ENCODE measurements around the gene ODF4. TPM values are rescaled to one million over a fixed set of nuclear protein-coding genes. Genes with fewer than 3 reads are reported as not detected.

The ODF4 gene
- total and polyA plus RNA-seq, 2 of the 13 experiments (the other 11 are each of a cell fraction or from before 2014, with no cell fraction given), result not detected

- BruUV-seq (replicated peaks), result no TSS peak
- Histone ChIP-seq H3K4me1 (ENCODE audit: insufficient read depth, low read length) (no peaks in the 10 kb centered on the region), H3K4me2 (ENCODE audit: low read depth, low read length) (no peak overlapping the region), H3K27me3 (ENCODE audit: control insufficient read depth in 1 of 2, insufficient read depth in 2 of 2, low read length in 2 of 2) (peaks cover 0 to 14% of the 10 kb centered on the region in 2 experiments; a peak in 2 of 5 replicates), H3K9me3 (ENCODE audit: low read length) (no peaks in the 10 kb centered on the region), H4K20me1 (ENCODE audit: insufficient read depth, low read length) (no peaks in the 10 kb centered on the region), H3K27ac (ENCODE audit: extremely low read length, insufficient read depth, low read length) (no peak overlapping the region), H3K4me3 (replicated peaks in 1 of 3; ENCODE audit: insufficient read depth in 1 of 3, low read depth in 2 of 3, low read length in 3 of 3) (no peak overlapping the region), H3K79me2 (ENCODE audit: insufficient read depth, low read length) (no peaks in the 10 kb centered on the region), H3K9ac (ENCODE audit: insufficient read depth, low read depth, low read length) (no peak overlapping the region), H2AFZ (ENCODE audit: low read length) (no peak overlapping the region), H3K36me3 (replicated peaks in 1 of 2; ENCODE audit: control insufficient read depth in 1 of 2, insufficient read depth in 2 of 2, low read length in 2 of 2) (no peaks in the 10 kb centered on the region)
- FAIRE-seq (no peak), DNase-seq (ENCODE audit: low spot score) (no peak), ATAC-seq (no peak)
- ChIA-PET CTCF (ENCODE audit: low intra/inter-chr PET ratio, low total read pairs) (no interaction called here), POLR2A (no interaction called here)
- 67% methylated on average over 6 of the region's 7 CpGs for WGBS (ENCODE audit: low lambda C conversion rate)
- in situ Hi-C loops (cut with HindIII; ENCODE audit: extremely low pct_ligation_motif_present, low pct_unique_long_range_greater_than_20kb), result no loop called here
- intact Hi-C loops (cut with micrococcal nuclease; ENCODE audit: unreplicated experiment), result no loop called here
- TF ChIP-seq AFF4 (CRISPR knock-in tag; IDR thresholded peaks at IDR 0.05) (no peak), BCLAF1 (IDR thresholded peaks at IDR 0.05) (no peak), MAF1 (CRISPR knock-in tag; IDR thresholded peaks at IDR 0.05; ENCODE audit: borderline replicate concordance) (no peak), ZNF142 (CRISPR knock-in tag; IDR thresholded peaks at IDR 0.05) (no peak), HMG20B (CRISPR knock-in tag; conservative IDR thresholded peaks at IDR 0.05) (no peak), TAF1 (CRISPR knock-in tag; IDR thresholded peaks at IDR 0.05) (no peak), CREBL2 (CRISPR knock-in tag; IDR thresholded peaks at IDR 0.05; ENCODE audit: borderline replicate concordance) (no peak), POLR2AphosphoS2 (IDR thresholded peaks at IDR 0.05; ENCODE audit: low read depth, low read length) (no peak), REL (CRISPR knock-in tag; conservative IDR thresholded peaks at IDR 0.05) (no peak), XBP1 (CRISPR knock-in tag; IDR thresholded peaks at IDR 0.05) (no peak)
Observed at GRCh38 chr17:8350339-8350738, 10.7 kb downstream of the ODF4 start.
